Gastrocnemius medialis (tissue), 4 donors: Measurements from ENCODE around the gene FOXJ1. TPM values are rescaled to one million over a fixed set of nuclear protein-coding genes. Genes with fewer than 3 reads are reported as not detected.

Experiments used
- ATAC-seq, 2 donors: fragments of 150-250 bp; one replicate each; pipeline ENCODE4 v1.9.1; 2016
- DNase-seq, 2 donors: peaks; one replicate each; pipeline ENCODE4 v3.0.0-alpha.2; 2019
- H3K27ac ChIP-seq, 4 donors: fragments of 200-600 bp; sonication (generic); 1 replicate in 1 of 4; 2 replicates in 3 of 4; pipeline ENCODE4 v1.5.1; 2016 to 2018; ENCODE audit warnings: mild to moderate bottlenecking in 2 of 4, moderate library complexity in 1 of 4
- H3K27me3 ChIP-seq, 3 donors: fragments of 200-600 bp; sonication (generic) in 2 of 3; 1 replicate in 1 of 3; 2 replicates in 2 of 3; pipeline versions ENCODE4 v1.5.1 to v1.6.0; 2016 to 2019; ENCODE audit warnings: mild to moderate bottlenecking in 1 of 3, moderate library complexity in 1 of 3
- H3K36me3 ChIP-seq, 2 donors: fragments of 200-600 bp; sonication (generic) in 1 of 2; one replicate each; pipeline ENCODE4 v1.5.1; 2017 to 2018
- H3K4me1 ChIP-seq, 2 donors: fragments of 200-600 bp; sonication (generic) in 1 of 2; one replicate each; pipeline ENCODE4 v1.5.1; 2016 to 2017; ENCODE audit warnings: mild to moderate bottlenecking in 2 of 2
- H3K4me3 ChIP-seq, 4 donors: fragments of 200-600 bp; sonication (generic) in 3 of 4; 1 replicate in 1 of 4; 2 replicates in 3 of 4; pipeline ENCODE4 v1.5.1; 2016 to 2019; ENCODE audit warnings: mild to moderate bottlenecking in 2 of 4
- H3K9me3 ChIP-seq, 3 donors: fragments of 200-600 bp; sonication (generic) in 2 of 3; 1 replicate in 1 of 3; 2 replicates in 2 of 3; pipeline ENCODE4 v1.5.1; 2016 to 2019
- CTCF ChIP-seq, 5 experiments: fragments of 450-650 bp in 3 of 5; fragments of 200-600 bp in 2 of 5; sonication (generic) in 2 of 5; IDR thresholded peaks in 4 of 5; conservative IDR thresholded peaks in 1 of 5; 1 replicate in 4 of 5; 2 replicates in 1 of 5; pipeline ENCODE4 v1.5.1; 2016 to 2019; ENCODE audit warnings: antibody characterized with exemption in 5 of 5, mild to moderate bottlenecking in 3 of 5, moderate library complexity in 3 of 5
- POLR2A ChIP-seq, 2 donors: fragments of 450-650 bp; IDR thresholded peaks; one replicate each; pipeline ENCODE4 v1.6.1; 2017; ENCODE audit warnings: antibody characterized with exemption in 2 of 2, mild to moderate bottlenecking in 2 of 2, moderate library complexity in 2 of 2
- in situ Hi-C, 4 donors: fragments of 200-750 bp; cut with MboI; loops; one replicate each; pipeline versions ENCODE4 v1.15.0 to v1.8.0; 2017; ENCODE audit warnings: low sequenced_read_pairs in 4 of 4
- intact Hi-C: fragments of 100-400 bp; cut with DNase I; formaldehyde crosslinking; loops from one replicate; pipeline ENCODE4 v1.15.1; 2023; ENCODE audit warnings: low total_unique reads
- total RNA-seq, 4 donors: library from RNA; depleted of rRNA; stranded (reverse); fragments of >200 nt; gene quantifications; one replicate each; pipeline versions ENCODE4 v1.1.0 to v1.2.3, GENCODE V29; 2016

The FOXJ1 gene
- total RNA-seq, 4 donors from 2014 or later = 0.16 to 0.62 TPM; not detected in 2

GRCh38 chr17:76132574-76133338, 8.3 kb downstream of the FOXJ1 start:
- DNase-seq = no peak

GRCh38 chr17:76131692-76132573, 9.1 kb downstream of the FOXJ1 start:
- TF ChIP-seq CTCF (IDR thresholded peaks at IDR 0.05 in 4 of 5, conservative IDR thresholded peaks at IDR 0.05 in 1 of 5) = no peak
- no peak for TF ChIP-seq POLR2A (IDR thresholded peaks at IDR 0.05)
- Histone ChIP-seq H3K4me1 (no peaks in the 10 kb centered on the region), H3K9me3 (no peaks in the 10 kb centered on the region), H3K27me3 (peaks cover 33 to 52% (median 37%) of the 10 kb centered on the region in 3 donors), H3K36me3 (no peaks in the 10 kb centered on the region), H3K4me3 (no peak overlapping the region), H3K27ac (no peak overlapping the region)
- no peak for ATAC-seq
- in situ Hi-C loops (no loop called here), intact Hi-C loops (no loop called here)
- DNase-seq = no peak

More at GRCh38 chr17:76132574-76133338, 8.3 kb downstream of the FOXJ1 start:
- TF ChIP-seq POLR2A (IDR thresholded peaks at IDR 0.05) (no peak), CTCF (IDR thresholded peaks at IDR 0.05 in 4 of 5, conservative IDR thresholded peaks at IDR 0.05 in 1 of 5) (no peak)
- no peak for ATAC-seq
- H3K9me3 ChIP-seq = no peaks in the 10 kb centered on the region
- no peaks in the 10 kb centered on the region for H3K36me3 ChIP-seq
- peaks cover 0 to under 1% of the 10 kb centered on the region in 2 donors for H3K4me1 ChIP-seq
- H3K27ac ChIP-seq = no peak overlapping the region
- peaks cover 42 to 59% (median 45%) of the 10 kb centered on the region in 3 donors for H3K27me3 ChIP-seq
- intact Hi-C loops (no loop called here), in situ Hi-C loops (no loop called here)
- no peak overlapping the region for H3K4me3 ChIP-seq

- H3K9me3 ChIP-seq = no peaks in the 10 kb centered on the region
- in situ Hi-C loops (no loop called here), intact Hi-C loops (no loop called here)
- no peak overlapping the region for H3K27ac ChIP-seq
- ATAC-seq (peak in 1 of 2 donors; percentile 6), DNase-seq (no peak)
- H3K4me3 ChIP-seq = no peak overlapping the region
- H3K4me1 ChIP-seq = no peaks in the 10 kb centered on the region
- H3K36me3 ChIP-seq = no peaks in the 10 kb centered on the region
- H3K27me3 ChIP-seq = peaks cover 27 to 45% (median 30%) of the 10 kb centered on the region in 3 donors
- TF ChIP-seq POLR2A (IDR thresholded peaks at IDR 0.05) (no peak), CTCF (IDR thresholded peaks at IDR 0.05 in 4 of 5, conservative IDR thresholded peaks at IDR 0.05 in 1 of 5) (no peak)
These were observed 9.9 kb downstream of the FOXJ1 start for GRCh38 chr17:76131051-76131691.

- Histone ChIP-seq H3K27me3 (peaks cover 27 to 45% (median 30%) of the 10 kb centered on the region in 3 donors), H3K36me3 (no peaks in the 10 kb centered on the region), H3K4me3 (no peak overlapping the region), H3K27ac (no peak overlapping the region), H3K9me3 (no peaks in the 10 kb centered on the region), H3K4me1 (no peaks in the 10 kb centered on the region)
- in situ Hi-C loops (no loop called here), intact Hi-C loops (no loop called here)
- no peak for DNase-seq
- TF ChIP-seq CTCF (IDR thresholded peaks at IDR 0.05 in 4 of 5, conservative IDR thresholded peaks at IDR 0.05 in 1 of 5) (no peak), POLR2A (IDR thresholded peaks at IDR 0.05) (no peak)
- no peak for ATAC-seq
These were observed 10.6 kb downstream of the FOXJ1 start for GRCh38 chr17:76130473-76130872.
